CD4-positive, alpha-beta T cell treated with Interleukin-10 for 1 hour (primary cell): Measurements from ENCODE around the gene UNC5B.
"Not testable (repeated sequence)": the region's sequence is repeated elsewhere in the genome, so short reads cannot be mapped to it uniquely, and the experiment has no call there.

Source experiments
- DNase-seq: peaks from one replicate; pipeline ENCODE4 v3.0.0-alpha.2; 2020

UNC5B gene

GRCh38 chr10:71209731-71210541 lies 2.4 kb upstream of the UNC5B start:
- DNase-seq = no peak

- DNase-seq = no peak
Measured at GRCh38 chr10:71210542-71210871, 1.9 kb upstream of the UNC5B start.

GRCh38 chr10:71211053-71211452 lies 1.3 kb upstream of the UNC5B start:
- no peak for DNase-seq

- DNase-seq = no peak
Measured at GRCh38 chr10:71211775-71212317, 524 bp upstream of the UNC5B start.

- DNase-seq = peak; percentile 9
Measured at GRCh38 chr10:71213127-71213621, 804 bp downstream of the UNC5B start.

- no peak for DNase-seq
Measured at GRCh38 chr10:71213761-71214440, 1.5 kb downstream of the UNC5B start.

GRCh38 chr10:71214641-71215559 lies 2.5 kb downstream of the UNC5B start:
- no peak for DNase-seq

- no peak for DNase-seq
Measured at GRCh38 chr10:71216363-71216695, 4.0 kb downstream of the UNC5B start.

GRCh38 chr10:71216751-71217265 lies 4.4 kb downstream of the UNC5B start:
- no peak for DNase-seq

- DNase-seq = no peak
Measured at GRCh38 chr10:71217266-71218045, 5.1 kb downstream of the UNC5B start.

- no peak for DNase-seq
Measured at GRCh38 chr10:71218046-71218650, 5.8 kb downstream of the UNC5B start.

GRCh38 chr10:71218651-71219050 lies 6.3 kb downstream of the UNC5B start:
- no peak for DNase-seq

GRCh38 chr10:71219236-71219917 lies 7.0 kb downstream of the UNC5B start:
- DNase-seq = not testable (repeated sequence)

GRCh38 chr10:71219918-71220688 lies 7.7 kb downstream of the UNC5B start:
- DNase-seq = no peak

GRCh38 chr10:71220689-71221540 lies 8.5 kb downstream of the UNC5B start:
- DNase-seq = no peak

GRCh38 chr10:71221586-71222202 lies 9.3 kb downstream of the UNC5B start:
- no peak for DNase-seq

- no peak for DNase-seq
Measured at GRCh38 chr10:71222601-71223346, 10.4 kb downstream of the UNC5B start.
